HK-2 (cell line): ENCODE measurements around the gene TM4SF1.
"Not testable (repeated sequence)": the region's sequence is repeated elsewhere in the genome, so short reads cannot be mapped to it uniquely, and the experiment has no call there.

Experiments used
- DNase-seq: peaks from one replicate; pipeline ENCODE4 v3.0.0-alpha.2; 2018; ENCODE audit not compliant: unreplicated experiment

The TM4SF1 gene

DNA sequence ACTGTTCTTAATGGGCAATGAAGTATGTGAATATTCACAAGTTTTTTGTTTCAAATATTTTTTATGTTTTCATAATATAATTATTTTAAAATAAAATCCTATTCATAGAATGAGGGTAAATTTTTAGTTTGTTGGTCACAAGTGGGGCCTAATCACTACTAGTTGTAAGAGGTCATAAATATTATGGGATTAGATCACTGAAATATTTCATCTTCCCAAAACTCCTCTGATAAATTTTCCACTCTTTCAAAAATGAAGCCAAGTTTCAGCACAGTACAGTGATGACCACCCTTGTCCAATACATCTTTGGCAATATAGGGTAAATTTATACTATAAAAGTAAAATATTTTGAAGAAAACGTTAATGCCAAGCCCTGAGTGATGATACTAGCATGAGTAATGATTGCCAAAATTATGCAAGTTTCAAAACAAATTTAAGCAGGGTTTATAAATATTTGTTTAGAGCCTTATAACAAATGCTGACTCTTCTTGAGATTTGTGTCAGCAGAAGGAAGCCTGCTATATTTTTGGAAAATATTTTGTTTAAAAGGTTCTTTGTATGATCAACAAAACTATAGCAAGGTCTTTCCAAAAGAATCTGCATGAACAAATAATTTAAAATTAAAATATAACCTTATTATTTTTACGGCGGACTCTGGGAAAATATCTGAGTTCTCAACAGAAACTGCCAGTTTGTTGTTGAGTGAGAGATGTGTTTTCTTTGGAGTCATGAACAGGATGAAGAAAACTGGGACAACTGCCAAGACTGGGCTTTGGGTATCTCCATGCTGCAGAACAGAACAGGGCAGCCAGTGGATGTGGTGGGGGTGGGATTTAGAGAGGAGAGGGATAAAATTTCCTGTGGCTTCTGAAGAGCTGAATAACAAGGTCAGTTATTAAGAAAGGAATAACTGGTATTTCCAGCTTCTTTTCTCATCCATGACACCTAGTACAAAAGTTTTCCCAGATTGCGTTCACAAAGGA is 17.9 kb upstream of the TM4SF1 start:
- no peak for DNase-seq

DNA sequence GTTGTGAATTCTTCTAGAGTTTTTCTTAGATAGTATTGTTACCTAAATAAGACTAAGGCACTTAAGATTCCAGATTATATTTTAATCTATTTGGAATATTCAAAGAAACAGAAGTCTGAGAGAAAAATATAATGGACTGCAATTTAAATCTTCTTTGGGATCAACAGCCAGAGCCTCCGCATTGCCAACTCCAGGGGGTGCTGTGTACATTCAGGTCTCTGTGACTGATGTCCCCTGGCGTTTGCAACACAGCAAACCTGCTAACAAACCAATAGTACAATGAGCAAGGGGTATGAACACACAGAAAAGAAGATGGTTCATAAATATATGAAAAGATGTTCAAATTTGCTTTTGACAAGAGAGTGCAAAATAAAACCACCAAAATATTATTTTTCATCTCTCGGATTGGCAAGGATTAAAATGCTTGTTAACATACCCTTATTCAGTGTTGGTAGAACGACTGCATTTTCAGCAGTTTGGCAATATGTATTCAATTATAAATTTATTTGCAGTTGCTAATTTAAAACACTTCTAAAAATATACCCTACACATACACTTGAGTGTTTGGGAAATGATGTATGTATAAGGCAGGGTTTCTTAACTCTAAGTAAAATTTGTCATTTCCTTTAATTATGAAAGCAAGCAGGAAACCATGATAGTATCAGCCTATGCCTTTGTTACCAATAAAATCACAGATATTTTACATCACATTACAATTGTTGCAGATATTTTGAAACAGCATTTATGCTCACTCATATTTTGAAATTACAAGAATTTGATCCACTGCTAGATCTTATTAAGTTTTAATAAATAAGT is 16.1 kb upstream of the TM4SF1 start:
- DNase-seq = peak; percentile 59

- no peak for DNase-seq
These were observed 14.5 kb upstream of the TM4SF1 start for GRCh38 chr3:149391960-149392359.

DNA sequence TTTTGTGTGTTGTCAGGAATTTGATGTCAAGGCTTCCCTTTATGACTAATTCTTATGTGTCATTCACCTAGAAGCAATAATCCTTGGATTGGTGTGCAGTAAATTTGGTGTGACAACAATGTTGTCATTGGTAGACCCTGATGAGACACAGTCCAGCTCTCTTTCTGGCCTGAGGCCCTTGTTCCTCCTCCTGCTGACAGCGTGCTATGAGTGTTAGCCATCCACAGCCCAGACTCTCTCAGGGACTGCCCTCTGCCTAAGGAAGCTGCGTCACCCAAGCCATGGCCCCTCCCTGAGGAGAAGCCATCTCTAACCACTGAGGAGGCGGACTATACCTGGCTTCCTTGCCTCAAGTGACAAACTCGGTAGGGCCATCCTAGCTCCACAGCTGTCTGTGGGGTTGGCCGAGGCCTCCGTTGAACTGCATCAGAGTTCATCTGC is 13.3 kb upstream of the TM4SF1 start:
- DNase-seq = no peak

- no peak for DNase-seq
These were observed 12.8 kb upstream of the TM4SF1 start for GRCh38 chr3:149390294-149390693.

GRCh38 chr3:149388531-149389417 is 11.3 kb upstream of the TM4SF1 start:
- no peak for DNase-seq

GRCh38 chr3:149388001-149388440 is 10.6 kb upstream of the TM4SF1 start:
- DNase-seq = no peak

DNA sequence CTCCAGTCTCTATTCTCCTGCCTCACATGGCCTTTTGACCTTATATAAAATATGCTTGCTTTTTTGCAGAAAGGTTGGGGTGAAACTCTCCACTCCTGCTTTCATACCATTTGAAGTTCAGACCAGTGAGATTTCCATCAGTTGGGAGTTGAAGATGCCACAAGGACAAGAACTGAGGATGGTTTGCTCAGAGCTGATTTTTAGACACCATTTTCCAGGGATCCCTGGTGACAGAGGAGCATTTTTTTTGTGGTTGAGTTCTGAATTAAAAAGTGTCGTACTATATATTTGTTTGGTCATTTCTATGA is 8.8 kb upstream of the TM4SF1 start:
- no peak for DNase-seq

DNA sequence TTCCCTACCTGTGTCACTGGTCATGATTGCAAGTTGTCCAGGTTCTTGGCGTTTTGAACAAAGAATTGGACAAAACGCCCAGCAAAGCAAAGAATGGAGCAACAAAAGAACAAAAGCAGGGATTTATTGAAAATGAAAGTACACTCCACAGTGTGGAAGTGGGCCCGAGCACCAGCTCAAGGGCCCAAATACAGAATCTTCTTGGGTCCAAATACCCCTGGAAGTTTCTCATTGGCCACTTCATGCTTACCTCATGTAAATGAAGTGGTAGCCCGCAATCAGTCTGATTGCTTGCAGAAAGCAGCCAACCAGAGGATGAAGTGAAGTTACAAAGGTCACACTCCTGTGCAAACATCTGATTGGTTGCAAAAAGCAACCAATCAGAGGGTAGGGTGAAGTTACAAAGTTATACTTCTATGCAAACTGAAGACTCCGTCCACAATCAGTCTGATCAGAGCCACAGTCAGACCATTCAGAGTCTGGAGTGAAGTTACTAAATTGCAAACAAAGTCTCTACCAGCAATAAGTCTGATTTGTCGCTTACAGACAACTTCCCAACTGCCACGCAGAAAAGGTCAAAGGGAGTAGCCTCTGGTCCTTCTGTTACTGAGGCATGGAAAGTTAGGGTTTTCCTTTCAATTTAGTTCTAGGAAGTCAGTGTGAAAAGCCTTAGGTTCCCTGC is 8.3 kb upstream of the TM4SF1 start:
- no peak for DNase-seq

DNA sequence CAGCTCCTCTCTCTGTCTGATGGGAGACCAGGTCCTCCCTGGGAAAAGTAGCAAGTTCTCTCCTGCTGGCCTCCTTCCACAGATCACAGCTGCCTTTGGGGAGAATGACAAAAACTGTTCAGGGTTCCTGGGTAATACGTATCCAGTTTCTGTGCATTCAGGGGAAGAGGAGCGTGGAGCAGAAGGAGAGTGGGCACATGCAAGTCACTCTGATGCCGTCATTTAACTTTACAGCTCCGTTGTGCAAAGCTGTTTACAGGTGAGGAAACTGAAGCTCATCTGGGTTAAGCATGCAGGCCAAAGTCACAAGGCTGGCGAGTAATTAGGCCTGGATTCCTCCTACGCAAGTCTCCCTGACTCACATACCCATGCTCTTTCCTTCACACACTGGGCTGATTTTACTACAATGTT is 7.5 kb upstream of the TM4SF1 start:
- DNase-seq = no peak

GRCh38 chr3:149384167-149384566 is 6.7 kb upstream of the TM4SF1 start:
- no peak for DNase-seq

- DNase-seq = no peak
These were observed 6.3 kb upstream of the TM4SF1 start for GRCh38 chr3:149383703-149384102.

DNA sequence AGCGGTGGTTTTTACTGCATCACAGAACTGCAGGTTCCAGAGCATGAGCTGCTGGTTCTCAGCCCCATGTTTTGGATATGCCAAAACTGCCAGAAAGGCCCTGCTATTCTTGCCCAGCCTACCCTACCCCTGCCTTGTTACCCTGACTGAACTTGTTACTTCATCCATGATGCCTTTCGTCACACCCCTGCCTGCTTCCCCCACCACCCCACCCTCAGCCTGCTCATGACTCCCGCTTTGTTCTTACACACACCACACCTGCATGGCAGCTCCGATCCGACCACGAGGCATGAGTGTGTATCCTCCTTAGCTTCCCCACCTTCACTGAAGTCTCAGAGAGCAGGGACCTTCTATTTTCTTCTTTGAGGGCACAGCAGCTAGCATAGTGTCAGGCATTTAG is 5.1 kb upstream of the TM4SF1 start:
- DNase-seq = no peak

DNA sequence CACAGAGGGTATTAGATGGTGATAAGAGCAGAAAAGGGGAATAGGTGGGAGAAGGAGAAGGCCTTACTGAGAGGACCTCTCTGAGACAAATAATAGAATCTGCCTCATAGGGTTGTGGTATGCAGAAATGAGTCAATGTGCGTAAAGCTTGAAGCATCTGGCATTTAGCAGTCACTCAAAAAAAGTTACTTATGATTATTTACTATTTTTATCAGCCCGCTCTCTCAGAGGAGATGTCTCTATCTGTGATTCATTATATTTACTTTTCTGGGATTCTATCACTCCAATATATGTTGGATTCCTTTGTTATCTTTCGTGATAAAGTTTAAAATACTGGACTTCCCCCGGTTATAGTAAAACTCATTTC is 4.6 kb upstream of the TM4SF1 start:
- no peak for DNase-seq

DNA sequence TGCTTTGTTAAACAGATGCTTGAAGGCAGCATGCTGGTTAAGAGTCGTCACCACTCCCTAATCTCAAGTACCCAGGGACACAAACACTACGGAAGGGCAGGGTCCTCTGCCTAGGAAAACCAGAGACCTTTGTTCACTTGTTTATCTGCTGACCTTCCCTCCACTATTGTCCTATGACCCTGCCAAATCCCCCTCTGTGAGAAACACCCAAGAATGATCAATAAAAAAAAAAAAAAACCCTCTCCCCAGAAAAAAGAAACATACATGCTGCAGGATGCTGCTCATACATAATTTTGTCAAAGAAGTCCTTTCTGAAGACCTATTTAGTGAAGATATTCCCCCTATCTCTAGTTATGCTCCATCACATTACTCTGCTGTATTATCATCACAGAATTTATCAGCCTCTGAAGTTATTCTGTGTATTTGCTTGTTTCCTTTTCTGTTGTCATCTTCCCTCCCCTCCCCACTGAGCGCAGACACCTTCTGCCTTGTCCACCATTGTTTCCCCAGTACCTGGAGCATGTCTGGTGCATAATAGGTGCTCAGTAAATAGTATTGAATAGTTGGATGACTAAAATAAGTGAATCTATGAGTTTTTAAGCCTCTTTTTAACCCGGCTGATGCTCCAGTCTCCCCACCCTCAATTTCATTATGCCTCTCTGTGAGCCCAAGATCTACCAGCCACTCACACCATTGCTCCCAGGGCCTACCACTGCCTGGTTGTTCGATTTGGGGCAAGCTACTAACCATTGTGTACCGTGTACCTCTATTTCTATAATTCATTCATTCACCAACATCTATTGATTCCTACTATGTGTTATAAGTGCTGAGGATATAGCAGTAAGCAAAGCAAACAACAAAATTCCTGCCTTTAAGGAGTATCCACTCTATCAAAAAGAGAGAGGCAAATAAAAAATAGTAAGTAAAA is 4.0 kb upstream of the TM4SF1 start:
- no peak for DNase-seq

DNA sequence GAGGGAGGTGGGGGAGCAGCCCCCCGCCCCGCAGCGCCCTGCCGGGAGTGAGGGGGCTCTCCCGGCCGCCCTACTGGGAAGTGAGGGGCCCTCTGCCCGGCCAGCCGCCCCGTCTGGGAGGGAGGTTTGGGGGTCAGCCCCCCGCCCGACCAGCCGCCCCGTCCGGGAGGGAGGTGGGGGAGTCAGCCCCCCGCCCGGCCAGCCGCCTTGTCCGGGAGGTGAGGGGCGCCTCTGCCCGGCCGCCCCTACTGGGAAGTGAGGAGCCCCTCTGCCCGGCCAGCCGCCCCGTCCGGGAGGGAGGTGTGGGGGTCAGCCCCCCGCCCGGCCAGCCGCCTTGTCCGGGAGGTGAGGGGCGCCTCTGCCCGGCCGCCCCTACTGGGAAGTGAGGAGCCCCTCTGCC is 2.8 kb upstream of the TM4SF1 start:
- not testable (repeated sequence) for DNase-seq

DNA sequence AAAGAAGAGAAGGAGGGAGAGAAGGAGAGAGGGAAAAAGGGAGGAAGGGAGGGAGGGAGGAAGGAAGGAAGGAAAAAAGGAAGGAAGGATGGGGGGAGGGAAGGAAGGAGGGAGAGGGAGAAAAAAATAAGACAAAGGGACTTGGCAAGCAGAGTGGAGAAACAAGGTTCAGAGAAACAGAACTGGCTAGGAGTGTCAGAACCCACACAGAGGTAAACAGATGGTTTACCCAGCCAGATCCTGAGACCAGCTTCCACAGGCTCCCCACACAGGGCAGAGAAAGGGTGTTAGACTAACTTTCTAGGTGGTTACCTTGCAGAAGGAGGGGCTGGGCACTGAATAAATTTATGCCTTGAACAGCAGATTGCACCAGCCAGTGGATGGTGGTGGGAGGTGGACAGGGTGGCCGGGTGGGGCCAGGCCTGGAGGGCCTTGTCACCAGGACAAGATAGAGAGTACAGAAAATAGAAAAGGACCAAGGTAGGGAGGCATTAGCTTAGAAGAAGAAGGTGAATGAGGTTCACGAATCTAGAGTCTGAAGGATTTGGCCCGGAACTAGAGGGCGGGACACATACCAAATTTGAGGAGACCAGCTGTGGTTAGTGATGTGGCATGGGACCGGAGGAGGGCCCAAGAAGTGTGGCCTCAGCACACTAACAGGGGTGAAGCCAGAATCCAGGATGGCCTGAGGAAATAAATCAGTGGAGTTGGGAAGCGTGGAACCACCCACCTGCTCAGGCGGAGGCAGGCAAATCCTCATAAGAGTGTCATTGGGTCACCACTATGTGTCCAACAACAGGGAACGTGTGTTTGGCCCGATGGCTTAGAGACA is 1.2 kb upstream of the TM4SF1 start:
- DNase-seq = no peak

GRCh38 chr3:149376718-149377407 is 586 bp downstream of the TM4SF1 start:
- no peak for DNase-seq
